Hindlimb muscle (tissue), 1 donor: ENCODE measurements around the gene OSBPL1A. TPM values are rescaled to one million over a fixed set of nuclear protein-coding genes. Genes with fewer than 3 reads are reported as not detected.

ENCODE experiments used
- DNase-seq: peaks from one replicate; pipeline ENCODE4 v3.0.0-alpha.2; 2013
- polyA plus RNA-seq: library from polyadenylated mRNA; unstranded; fragments of 120-200 nt; gene quantifications from one replicate; pipeline ENCODE4 v1.2.1, GENCODE V29; 2013; ENCODE audit not compliant: insufficient read length

Gene OSBPL1A
- polyA plus RNA-seq, 1 donor: 53.9 TPM

DNA sequence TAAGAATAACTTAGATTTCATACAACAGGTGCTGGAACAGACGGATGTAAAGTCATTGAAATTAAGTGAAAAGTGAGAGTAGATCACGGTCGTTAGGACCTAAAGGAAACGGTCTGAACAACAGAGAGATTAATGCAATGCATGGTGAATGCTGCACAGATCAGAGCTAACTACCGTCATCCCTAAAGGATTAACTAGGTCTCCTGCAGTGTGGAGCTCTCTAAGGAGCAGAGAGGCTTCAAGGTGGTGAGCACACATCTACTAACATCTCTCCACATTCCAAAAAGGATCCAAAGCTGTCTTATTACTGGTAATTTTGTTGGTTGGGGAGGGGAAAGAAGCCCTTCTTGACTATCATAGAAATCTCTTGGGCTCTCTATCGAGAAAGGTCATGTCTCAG, 183.5 kb downstream of the OSBPL1A start:
- DNase-seq: no peak

DNA sequence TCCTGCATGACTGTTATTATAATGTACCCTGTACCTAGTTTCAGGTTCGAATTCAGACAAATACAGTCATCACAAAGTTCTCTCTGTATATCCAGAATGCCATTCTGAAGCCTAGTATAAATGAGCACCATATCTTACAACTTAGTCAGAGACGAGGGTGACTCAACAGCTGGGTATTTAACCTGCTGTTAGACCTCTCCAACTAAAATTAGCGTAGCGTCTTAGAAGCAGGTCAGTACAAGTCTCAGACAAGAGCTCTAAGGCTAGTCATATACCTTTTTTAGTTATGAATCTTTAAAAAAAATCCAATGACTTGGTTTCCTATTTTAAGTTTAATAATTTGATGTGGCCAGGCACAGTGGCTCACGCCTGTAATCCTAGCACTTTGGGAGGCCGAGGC, 184.7 kb downstream of the OSBPL1A start:
- DNase-seq: no peak

DNA sequence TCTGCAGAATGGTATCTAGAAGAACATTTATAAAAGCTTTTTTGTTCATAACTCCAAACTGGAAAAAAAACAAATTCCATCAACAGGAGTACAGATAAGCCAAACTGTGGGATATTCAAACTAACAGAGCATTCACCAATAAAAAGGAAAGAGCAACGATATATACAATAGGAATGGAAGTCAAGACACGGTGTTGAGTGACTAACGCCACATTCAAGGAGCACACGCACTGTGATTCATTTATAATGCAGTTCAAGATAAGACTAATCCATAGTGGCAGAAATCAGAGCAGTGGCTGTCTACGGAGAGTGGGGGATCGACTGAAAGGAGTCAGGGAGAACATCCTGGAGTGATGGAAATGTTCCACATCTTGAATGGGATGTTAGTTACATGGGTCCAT, 188.1 kb downstream of the OSBPL1A start:
- DNase-seq: no peak

DNA sequence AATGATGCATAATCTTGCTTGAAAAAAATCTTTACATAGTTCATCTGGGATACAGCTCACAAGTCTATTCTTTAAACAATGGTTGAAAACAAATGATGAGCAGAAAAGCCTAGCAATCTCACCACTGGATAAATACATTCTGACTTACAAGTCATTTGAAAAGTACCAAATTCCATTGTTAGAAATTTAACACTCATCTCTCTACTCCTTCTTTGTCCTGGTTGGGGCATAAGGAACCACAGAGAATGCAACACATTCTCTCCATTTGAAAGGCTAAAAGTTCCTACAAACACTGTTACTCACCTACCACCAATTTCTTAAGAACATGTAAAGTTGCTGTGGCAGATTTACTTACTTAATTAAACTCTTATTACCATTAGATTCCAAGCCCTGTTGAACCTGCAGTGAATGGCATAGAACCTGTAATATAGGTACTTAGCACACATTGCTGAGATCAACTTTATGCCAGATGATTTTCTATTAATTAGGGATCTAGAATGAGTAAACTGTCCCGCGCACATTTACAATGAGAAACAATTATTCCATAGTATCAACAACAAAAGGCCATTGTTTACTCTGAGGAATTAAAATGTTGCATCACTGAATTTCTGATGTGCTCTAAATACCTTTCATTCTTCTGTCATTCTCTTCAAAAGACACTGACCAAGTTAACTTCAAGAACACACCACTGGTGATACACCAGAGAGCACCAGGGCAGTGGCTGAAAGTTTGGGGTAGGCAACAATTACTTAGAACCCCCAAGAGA, 189.2 kb downstream of the OSBPL1A start:
- DNase-seq: no peak

DNA sequence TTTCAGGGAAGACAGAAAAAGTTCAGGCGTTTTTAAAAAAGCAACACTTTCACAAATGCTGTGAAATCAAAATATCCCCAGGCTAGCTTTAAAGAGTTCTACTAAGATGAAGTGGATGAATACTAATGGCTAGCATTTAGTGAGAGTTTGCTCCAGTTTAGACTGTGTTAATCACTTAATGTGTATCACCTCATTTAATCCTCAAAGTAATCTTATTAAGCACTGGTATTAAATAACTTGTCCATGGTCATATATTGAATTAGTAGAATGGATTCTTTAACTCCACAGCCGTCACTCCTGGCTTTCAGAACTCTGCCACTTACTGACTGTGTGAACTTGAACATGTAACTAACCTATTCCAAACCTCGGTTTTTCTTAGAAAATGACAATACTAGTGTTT, 192.7 kb downstream of the OSBPL1A start:
- DNase-seq: no peak

DNA sequence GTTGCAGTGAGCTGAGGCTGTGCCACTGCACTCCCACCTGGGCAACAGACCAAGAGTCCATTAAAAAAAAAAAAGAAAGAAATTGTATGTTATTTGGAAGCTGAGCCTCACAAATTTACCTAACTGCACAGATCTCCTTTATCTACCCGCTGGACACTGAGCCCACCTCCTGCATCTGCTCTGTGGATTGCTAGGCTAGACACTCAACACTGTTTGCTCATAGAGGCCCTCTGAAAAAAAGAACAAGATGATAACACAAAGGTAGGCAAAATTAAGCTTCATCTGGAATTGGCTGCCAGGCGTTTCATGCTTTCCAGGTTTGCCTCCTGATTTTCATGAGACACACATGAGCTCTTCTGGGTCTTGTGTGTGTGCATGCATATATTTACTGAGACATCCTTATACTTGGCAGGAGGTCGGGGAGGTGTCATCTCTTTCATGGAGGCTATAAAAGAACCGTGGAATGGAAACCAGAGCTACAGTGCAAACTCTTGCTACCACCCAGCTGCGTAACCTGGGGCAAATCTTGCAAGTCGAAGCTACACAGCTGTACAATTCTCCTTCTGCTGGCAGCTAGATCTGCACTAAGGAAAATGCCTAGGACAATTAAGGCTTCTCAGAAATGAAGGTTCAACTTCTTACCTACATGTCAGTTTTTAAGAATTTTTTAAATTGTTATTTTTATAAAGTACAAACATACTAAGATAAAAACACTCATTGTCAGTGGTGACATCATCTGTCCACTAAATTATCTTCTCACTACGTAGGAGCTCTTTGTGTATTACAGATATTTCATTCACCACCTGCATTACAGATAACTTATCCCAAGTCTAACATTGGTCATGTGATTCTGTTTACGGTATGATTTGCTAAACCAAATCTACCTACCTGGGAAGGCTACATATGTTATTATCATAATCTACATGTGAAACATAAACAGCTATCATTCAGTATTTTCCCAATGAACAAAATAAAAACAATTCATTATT, 195.6 kb downstream of the OSBPL1A start:
- no peak for DNase-seq

DNA sequence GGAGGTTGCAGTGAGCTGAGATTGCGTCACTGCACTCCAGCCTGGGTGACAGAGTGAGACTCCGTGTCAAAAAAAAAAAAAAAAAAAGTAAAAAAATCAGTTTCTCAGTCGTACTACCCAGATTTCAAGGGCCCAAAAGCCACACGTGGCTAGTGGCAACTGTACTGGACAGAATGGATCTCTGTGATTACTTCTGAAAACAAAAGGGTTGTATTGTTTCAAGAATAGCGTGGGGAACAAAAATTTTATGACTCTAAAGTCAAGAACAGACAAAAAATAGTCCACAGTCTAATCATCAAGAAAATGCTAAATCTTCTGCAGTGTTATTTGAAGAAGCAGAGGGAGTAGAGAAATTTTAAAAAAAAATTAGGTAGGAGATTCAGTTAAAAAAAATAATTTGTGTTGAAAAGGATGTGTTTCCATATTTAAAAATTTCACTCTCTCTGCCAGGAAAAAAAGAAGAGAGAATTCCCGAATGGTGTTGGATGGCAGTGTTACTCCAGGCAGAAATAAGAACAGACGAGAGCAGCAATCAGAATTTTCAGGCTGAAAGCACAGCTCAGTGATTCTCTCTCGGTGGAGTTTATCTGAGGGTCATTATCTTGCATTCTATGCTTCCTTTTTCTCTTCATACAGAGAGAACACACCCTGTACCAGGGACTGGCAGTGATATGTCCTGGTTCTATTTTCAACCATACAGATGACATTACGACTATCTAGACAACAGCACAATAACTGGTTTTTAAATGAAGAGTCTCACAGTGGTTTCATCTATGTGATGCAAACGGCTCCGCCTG, 196.9 kb downstream of the OSBPL1A start:
- peak; percentile 36 for DNase-seq

DNA sequence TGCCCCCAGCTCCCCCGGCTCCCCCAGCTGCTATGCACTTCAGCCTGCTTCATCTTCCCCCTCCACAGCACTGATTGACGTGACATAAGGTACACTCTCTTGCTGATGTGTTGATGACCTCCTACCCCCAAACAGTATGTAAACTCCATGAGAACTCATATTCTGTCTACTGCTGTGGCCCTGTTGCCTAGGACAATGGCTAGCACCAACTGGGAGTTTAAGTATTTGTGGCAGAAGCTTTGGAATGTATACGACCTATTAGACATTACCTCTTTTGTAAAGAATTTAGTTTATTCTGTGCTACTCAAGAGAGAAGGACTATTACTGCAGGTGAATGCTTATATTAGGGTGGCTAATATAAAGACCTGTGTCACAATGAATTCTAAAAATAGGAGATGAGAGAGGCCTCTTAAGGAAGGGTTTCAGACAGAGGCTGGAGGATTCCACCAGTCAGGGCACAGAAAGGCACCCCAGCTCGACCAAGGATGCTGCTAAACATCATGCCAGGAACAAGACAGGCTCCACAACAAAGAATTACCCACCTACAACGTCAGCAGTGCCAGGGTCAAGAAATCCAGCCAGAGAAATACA, 198.2 kb downstream of the OSBPL1A start:
- DNase-seq: no peak

DNA sequence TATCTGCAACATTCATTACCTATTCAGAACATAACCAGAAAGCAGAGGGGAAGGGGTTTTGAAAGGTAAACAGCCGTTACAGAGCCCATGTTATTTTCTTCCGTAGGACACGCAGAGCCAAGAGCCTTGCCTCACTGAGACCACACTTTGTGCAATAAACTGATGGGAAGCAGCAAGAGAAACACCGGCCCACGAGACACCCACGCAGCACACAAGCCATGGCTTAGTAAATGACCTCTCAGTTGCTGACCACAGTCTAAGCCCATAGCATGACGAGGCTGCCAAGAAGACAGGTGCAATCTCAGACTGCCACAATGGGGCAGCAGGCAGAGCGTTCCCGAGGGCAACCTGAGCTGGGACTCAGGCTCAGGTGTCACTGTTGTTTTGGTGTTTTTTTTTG, 199.2 kb downstream of the OSBPL1A start:
- DNase-seq: no peak

DNA sequence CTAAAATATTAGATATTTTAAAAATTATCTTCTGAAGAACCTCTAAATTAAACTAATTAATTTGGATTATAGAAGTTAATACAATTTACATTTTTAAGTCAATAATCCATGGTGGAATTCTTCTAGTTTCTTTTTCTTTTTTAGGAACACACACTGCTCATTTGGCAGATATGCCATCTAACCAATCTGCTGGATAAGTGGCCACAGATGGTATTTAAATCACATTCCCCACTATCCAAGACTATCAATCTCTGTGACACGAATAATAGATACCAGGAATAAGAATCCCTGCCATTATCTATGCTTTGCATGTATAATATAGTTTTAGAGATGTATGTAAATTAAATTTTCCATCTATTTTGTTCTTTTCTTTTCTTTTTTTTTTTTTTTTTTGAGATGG, 200.2 kb downstream of the OSBPL1A start:
- no peak for DNase-seq

DNA sequence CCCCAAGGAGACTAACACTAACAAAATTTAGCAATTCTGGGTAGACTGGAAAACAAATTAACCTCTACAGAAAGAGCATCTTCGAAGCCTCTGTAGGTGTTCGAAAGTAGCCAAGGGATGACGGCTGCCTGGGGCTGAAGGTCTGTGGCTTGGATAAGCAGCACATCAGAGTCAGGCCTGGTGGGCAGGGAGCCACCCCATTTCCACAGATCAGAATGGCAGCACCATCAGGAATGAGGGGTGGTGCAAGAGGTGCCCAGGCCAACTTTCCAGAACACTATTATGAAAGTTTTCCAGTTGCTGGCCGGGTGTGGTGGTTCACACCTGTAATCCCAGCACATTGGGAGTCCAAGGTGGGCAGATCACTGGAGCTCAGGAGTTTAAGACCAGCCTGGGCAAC, 200.9 kb downstream of the OSBPL1A start:
- DNase-seq: no peak

DNA sequence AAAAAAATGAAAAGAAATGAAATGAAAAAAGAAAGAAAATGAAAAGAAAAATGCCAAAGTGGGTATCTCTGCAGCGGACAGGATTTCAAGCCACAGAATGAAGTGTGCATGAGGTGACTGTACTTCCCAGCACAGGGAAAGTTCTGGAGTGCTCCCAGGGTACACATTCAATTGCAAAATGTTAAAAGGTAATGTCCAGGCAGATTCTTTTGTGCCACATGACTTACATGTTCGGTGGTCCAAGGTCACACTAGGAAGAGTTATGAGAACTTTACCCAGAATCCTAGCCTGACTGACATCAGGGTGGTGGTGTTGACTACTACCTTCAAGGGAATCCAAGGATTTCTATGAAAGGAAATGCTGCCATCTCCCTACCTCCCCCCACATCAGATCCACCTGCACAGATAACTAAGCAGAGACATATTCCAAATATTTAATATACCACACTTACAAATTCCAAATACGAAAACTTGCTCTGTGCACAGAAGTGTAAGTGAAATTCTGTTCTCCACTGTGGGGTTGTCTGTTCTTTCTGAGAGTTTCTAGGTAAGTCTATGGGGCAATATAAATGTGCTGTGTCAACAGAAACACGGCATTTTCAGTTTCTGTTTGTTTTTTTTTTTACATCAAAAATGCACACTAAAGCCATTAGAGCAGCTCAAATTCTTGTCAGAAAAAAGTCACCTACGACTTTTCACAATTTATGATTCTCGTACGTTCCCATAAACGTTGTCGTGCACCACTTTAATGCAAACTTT, 202.1 kb downstream of the OSBPL1A start:
- no peak for DNase-seq

DNA sequence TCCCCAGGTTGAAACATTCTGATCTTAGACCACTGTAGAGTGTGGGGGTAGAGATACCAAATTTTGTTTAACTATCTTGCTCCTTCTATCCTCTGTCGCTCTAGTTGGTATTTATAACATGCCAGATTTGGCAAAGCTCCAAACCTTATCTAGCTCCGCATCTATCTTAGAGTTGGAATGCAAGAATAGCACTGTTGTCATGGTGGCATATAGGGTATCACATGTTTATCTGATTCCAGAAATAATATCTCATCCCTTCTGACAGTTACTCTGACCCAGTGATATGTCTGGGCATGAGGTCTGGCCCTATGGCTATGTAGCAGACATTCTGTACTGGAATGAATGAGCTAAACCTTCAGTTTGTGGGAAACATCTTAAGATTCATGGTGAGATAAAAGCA, 207.0 kb downstream of the OSBPL1A start:
- no peak for DNase-seq

DNA sequence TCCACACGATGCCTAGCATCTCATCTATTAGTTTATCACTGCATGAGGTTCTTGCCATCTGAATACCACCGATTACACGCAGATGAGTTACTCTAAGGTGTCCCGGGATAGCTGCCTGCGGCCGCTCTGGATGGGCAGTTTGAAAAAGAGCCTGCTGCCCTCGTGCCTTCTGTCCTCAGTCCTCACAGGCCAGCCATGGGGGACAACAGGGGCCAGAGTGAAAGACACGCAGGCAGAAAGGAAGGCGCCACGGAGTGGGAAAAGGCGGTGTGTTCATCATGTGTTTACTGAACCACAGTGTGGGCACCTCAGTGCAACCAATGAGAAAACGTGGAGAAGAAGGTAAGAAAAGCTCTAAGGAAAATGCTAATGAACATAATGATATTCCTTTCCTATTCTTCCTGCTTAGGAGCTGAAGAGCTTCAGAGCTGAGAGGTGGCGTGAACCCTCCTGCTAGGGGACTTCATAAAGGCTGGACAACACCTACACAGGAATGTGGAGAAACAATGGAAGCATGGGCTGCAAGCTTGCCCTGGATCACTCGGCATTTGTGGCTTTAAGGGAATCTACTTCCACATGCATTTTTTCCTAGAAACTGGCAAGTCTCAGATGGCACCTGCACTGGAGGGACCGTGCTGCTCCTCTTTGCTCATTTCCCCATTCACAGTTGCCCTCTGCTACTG, 207.8 kb downstream of the OSBPL1A start:
- no peak for DNase-seq

DNA sequence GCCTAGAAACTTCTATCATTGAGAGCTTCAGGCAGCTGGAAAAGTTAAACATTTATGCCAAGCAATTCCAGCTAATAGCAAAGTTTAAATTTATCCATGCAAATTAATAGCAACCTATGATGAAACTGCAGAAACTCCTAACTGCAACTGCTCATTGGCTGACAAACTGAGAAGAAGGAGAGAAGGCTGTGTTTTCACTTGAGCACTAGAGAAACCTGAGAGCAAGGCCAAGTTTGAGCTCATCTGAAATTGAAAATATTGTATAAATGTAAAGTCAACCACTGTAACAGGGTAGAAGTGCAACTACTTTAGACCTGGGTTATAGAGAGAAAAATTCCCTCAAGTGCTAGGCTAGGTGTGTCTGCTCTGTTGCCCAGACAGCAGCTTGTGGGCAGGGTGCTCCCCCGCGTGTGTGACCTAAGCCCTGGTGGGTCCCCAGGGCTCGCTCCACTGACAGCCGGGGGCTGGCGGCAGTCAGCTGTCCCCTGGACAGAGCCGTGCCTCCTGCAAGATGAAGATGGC, 208.6 kb downstream of the OSBPL1A start:
- peak; percentile 64 for DNase-seq

DNA sequence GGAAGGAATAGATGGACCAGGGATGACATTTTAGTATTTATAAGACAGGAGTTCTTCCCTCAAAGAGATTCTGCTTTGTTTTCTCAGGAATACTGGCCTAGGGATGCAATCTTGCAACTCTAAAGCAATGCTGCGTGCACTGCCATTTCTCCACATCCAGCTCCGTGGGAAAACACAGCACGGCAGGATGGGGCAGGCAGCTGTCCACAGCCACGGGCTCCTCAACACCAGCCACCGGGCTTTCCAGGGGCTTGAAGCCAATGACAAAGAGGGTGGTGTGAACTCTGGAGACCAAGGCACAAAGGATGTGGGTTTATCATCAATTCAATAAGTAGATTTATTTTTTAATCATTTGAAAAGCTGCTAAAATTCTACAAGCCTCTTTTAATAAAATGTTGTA, 209.5 kb downstream of the OSBPL1A start:
- DNase-seq: no peak

DNA sequence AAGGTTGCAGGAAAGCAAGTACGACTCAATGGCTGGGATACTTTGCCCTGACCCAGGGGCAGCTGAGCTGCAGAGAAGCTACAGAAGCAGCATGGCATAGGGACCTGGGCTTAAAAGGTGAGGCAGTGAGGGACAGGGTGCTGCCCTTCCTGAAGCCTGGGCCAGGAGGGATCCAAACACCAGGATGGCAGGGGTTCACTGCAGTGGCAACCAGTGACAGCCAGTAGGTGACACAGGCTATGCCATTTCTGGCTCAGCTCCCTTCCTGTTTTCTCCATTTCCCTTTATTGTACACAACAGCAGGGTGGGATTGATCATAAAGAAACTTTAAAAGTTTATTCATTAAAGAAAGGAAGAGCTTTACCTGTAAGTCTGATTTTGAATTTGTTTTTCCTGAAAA, 209.9 kb downstream of the OSBPL1A start:
- DNase-seq: no peak

DNA sequence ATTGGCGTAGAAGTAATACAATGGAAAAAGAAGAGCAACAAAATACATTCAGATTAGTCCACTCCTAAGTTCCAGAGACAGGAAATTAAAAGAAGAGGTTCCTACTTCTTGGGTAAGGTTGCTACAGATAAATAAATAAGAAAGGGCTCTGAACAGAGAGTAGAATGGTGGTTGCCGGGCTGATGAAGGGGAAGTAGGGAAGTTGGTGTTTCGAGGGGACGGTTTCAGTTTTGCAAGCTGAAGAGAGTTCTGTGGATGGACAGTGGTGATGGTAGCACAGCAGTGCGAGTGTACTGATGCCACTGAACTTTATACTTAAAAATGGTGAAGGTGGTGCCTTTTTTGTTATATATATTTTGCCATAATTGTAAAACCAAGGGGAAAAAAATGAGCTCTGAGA, 210.6 kb downstream of the OSBPL1A start:
- DNase-seq: no peak

DNA sequence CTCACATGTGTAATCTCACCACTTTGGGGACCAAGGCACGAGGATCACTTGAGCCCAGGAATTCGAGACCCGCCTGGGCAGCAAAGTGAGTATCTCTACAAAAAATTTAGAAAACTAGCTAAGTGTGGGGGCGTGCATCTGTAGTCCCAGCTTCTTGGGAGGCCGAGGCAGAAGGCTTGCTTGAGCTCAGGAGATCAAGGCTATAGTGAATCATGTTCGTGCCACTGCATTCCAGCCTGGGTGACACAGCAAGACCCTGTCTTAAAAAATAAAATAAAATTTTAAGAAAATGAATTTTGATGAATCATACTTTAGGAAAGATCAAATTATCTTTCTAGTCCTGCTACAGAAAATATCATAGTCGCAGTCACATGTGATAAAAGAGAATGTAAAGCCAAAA, 211.8 kb downstream of the OSBPL1A start:
- DNase-seq: no peak

DNA sequence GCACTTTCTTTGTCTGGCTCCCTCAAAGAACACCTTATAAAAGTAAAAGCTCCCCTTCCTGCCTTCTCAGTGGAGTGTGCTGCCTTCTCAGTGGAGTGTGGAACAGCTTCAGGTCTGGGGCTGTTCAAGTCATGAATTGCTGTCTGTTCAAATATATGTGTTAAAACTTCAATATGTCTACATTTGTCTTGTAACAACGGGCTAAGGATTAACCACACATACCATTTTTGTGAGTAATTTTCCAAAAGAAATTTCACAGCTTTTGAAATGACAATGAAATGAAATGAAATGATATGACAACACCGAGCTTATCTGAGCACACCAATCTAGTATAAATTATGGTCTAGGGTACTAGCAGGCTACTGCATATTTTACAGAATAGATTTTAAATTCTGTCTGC, 215.8 kb downstream of the OSBPL1A start:
- DNase-seq: no peak

DNA sequence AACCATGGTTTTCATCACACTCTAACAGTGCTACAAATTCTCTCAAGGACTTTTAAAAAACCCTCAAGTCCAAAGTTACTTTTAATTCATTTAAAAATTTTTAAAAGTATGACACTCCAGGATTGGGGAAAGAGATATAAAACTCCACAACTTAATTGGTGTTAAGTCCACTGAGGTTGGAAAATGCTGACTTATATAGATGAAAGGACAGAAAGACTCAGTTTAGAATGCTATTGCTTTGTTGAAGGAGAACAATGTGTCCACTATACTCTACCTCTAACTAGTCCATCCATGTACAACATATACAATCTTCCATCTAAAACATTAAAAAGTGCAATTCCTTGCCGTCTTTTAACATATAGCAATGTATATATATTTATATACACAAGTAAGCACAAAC, 217.6 kb downstream of the OSBPL1A start:
- DNase-seq: no peak
